ENCODE data around the gene ATP9B. TPM values are rescaled to one million over a fixed set of nuclear protein-coding genes. Genes with fewer than 3 reads are reported as not detected.

The ATP9B gene
- total RNA-seq, 3 donors from 2014 or later (not counting 1 experiment from before 2014, with no cell fraction given), result 66.0 to 78.9 (median 68.0) TPM

DNA sequence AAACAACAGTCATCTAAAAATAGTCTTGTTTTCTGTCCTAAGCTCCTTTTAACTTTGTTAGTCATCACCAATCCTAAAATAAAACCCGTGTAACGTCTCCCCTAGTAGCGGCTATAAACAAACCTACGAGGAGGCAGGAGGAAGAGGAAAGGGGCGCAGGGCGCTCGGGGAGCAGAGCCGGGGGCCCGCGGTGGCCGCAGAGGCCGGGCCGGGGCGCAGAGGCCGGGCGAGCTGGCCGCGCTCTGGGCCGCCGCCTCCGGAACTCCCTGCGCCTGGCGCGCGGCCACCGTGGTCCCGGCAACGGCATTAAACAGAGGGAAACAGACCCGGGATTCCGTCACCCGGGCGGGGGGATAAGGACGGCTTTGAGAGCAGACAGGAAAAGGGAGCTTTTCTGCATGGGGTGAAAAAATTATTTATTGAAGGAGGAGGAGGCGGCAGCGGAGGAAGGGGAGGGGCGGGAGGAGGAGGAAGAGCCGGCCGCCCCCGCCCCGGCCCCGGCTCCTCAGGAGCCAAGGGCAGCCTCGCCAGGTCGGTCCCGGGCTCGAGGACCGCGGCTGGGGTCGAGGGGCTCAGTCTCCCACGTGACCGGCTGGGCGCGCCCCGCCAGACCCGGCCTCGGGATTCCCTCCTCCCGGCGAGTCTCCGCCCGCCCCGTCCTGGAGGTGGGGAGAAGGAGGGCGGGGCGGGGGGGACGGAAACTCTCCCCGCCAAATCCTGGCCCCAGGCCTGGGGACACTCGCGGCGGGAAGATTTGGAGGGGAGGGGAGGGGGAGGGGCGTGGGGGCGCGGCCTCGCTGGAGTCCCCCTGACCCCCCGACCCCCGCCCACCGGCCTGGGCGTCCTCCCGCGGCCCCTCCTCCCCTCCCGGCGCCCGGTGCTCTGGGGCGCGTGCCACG, 324.7 kb downstream of the ATP9B start:
- TF ChIP-seq, protein P1, sequence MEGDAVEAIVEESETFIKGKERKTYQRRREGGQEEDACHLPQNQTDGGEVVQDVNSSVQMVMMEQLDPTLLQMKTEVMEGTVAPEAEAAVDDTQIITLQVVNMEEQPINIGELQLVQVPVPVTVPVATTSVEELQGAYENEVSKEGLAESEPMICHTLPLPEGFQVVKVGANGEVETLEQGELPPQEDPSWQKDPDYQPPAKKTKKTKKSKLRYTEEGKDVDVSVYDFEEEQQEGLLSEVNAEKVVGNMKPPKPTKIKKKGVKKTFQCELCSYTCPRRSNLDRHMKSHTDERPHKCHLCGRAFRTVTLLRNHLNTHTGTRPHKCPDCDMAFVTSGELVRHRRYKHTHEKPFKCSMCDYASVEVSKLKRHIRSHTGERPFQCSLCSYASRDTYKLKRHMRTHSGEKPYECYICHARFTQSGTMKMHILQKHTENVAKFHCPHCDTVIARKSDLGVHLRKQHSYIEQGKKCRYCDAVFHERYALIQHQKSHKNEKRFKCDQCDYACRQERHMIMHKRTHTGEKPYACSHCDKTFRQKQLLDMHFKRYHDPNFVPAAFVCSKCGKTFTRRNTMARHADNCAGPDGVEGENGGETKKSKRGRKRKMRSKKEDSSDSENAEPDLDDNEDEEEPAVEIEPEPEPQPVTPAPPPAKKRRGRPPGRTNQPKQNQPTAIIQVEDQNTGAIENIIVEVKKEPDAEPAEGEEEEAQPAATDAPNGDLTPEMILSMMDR (IDR thresholded peaks at IDR 0.05), result no peak
- peak; percentile 14 to 31 (median 17) for ATAC-seq
- under 1% methylated on average over 72 of the region's 83 CpGs for WGBS (ENCODE audit: insufficient coverage)
- Mint-ChIP-seq H3K9me3 (no peaks in the 10 kb centered on the region), H3K4me1 (peaks cover 10 to 22% of the 10 kb centered on the region in 2 donors), H3K4me3 (peak overlapping the region; percentile 89), H3K36me3 (no peaks in the 10 kb centered on the region), H3K27ac (peak overlapping the region; percentile 38 to 90), H3K27me3 (ENCODE audit: low read depth in 2 of 2) (peaks cover 38 to 40% of the 10 kb centered on the region in 2 donors)
- Histone ChIP-seq H3K36me3 (ENCODE audit: control insufficient read depth, insufficient read depth, low read length) (no peaks in the 10 kb centered on the region), H3K27me3 (ENCODE audit: control insufficient read depth, insufficient read depth, low read length) (peaks cover 37% of the 10 kb centered on the region), H3K27ac (ENCODE audit: low read length) (no peak overlapping the region), H3K4me3 (ENCODE audit: low read length) (peak overlapping the region; percentile 36), H3K4me1 (ENCODE audit: control insufficient read depth, insufficient read depth, low read length) (peaks cover 44% of the 10 kb centered on the region), H3K9me3 (ENCODE audit: control insufficient read depth, insufficient read depth, low read length) (no peaks in the 10 kb centered on the region)
- peak; percentile 17 to 66 for DNase-seq
- intact Hi-C loops (cut with micrococcal nuclease), result loop anchor here (5.0 kb wide), 1 partner anchor 237 kb away; no protein-coding TSS in a partner anchor

DNA sequence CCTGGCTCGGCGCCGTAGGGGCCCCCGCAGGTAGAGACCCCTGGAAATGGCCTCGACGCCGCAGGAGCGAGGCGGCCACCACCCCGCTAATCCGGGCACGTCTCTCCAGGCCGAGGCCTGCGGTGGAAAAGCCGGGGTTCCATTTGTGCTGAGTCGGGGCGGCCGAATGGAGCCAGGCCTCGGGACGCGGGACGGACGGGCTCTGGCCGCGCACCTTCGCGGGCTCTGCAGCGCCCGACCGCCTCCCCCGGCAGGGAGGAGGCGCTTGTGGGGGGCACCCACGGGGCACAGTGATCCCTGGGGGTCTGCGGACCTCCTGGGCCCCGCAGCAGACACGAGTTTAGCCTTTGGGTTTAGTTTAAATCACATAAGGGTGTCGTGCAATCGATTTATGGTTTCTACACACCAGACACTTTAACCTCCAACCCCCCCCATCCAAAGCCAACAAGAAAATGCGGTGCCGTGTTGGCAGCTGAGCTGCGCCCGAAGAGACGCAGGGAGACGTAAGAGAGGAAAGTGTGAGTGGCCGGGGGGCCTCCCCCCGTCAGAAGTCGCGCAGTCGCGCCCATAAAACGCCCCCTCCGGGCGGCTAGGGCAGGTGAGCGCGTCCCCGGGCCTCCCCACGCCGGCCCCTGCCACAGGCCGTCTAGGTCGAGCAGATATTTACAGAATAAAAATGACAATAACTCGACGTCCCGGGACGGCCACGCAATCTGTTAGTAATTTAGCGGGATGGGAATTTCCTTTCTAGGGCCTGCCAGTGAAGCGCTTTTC, 325.5 kb downstream of the ATP9B start:
- peaks cover 31 to 33% of the 10 kb centered on the region in 2 donors for H3K27me3 Mint-ChIP-seq (ENCODE audit: low read depth in 2 of 2)

DNA sequence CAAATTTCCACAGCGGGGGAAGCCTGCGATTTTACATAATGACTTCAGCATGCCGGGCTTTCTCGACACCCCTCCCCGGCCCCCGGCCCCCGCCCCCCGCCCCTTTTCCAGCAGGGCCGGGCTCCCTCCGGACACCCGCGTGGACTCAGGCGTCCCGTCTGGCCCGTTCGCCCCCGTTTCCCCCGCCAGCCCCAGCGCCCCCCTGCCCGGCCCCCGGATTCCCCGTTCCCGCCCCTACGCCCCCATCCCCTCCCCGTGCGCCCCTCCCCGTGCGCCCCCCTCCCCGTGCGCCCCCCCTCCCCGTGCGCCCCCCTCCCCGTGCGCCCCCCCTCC, 326.1 kb downstream of the ATP9B start:
- H3K27ac ChIP-seq (ENCODE audit: low read length), result no peak overlapping the region
- peak overlapping the region in 1 of 2 donors; percentile 75 for H3K27ac Mint-ChIP-seq
- peaks cover 51% of the 10 kb centered on the region for H3K4me1 ChIP-seq (ENCODE audit: control insufficient read depth, insufficient read depth, low read length)

More for the DNA sequence above, 325.5 kb downstream of the ATP9B start:
- peak overlapping the region; percentile 79 for H3K4me3 Mint-ChIP-seq
- peak overlapping the region; percentile 31 to 75 for H3K27ac Mint-ChIP-seq
- H3K4me1 ChIP-seq (ENCODE audit: control insufficient read depth, insufficient read depth, low read length), result peaks cover 51% of the 10 kb centered on the region
- H3K4me3 ChIP-seq (ENCODE audit: low read length), result peak overlapping the region; percentile 11
- no peaks in the 10 kb centered on the region for H3K9me3 Mint-ChIP-seq
- DNase-seq (peak; percentile 56 to 77), ATAC-seq (peak; percentile 31 to 52 (median 46))
- H3K27me3 ChIP-seq (ENCODE audit: control insufficient read depth, insufficient read depth, low read length), result peaks cover 32% of the 10 kb centered on the region
- no peak overlapping the region for H3K27ac ChIP-seq (ENCODE audit: low read length)
- no peaks in the 10 kb centered on the region for H3K9me3 ChIP-seq (ENCODE audit: control insufficient read depth, insufficient read depth, low read length)
- WGBS (ENCODE audit: insufficient coverage), result under 1% methylated on average over 62 of the region's 67 CpGs
- intact Hi-C loops (cut with micrococcal nuclease), result loop anchor here (5.0 kb wide), 1 partner anchor 237 kb away; no protein-coding TSS in a partner anchor
- H3K36me3 ChIP-seq (ENCODE audit: control insufficient read depth, insufficient read depth, low read length), result no peaks in the 10 kb centered on the region
- H3K36me3 Mint-ChIP-seq, result no peaks in the 10 kb centered on the region
- peaks cover 14 to 28% of the 10 kb centered on the region in 2 donors for H3K4me1 Mint-ChIP-seq
- TF ChIP-seq, protein P1 (IDR thresholded peaks at IDR 0.05), result no peak

More for the DNA sequence above, 326.1 kb downstream of the ATP9B start:
- Mint-ChIP-seq H3K9me3 (no peaks in the 10 kb centered on the region), H3K4me1 (peaks cover 14 to 28% of the 10 kb centered on the region in 2 donors), H3K4me3 (peak overlapping the region; percentile 79), H3K36me3 (no peaks in the 10 kb centered on the region), H3K27me3 (ENCODE audit: low read depth in 2 of 2) (peaks cover 26 to 31% of the 10 kb centered on the region in 2 donors)
- H3K9me3 ChIP-seq (ENCODE audit: control insufficient read depth, insufficient read depth, low read length), result no peaks in the 10 kb centered on the region
- no peak overlapping the region for H3K4me3 ChIP-seq (ENCODE audit: low read length)
- intact Hi-C loops (cut with micrococcal nuclease), result no loop called here
- 2% methylated on average over 8 of the region's 34 CpGs for WGBS (ENCODE audit: insufficient coverage)
- TF ChIP-seq, protein P1 (IDR thresholded peaks at IDR 0.05), result no peak
- peaks cover 30% of the 10 kb centered on the region for H3K27me3 ChIP-seq (ENCODE audit: control insufficient read depth, insufficient read depth, low read length)
- H3K36me3 ChIP-seq (ENCODE audit: control insufficient read depth, insufficient read depth, low read length), result no peaks in the 10 kb centered on the region
- ATAC-seq (no peak), DNase-seq (no peak)

Data from natural killer cell (primary cell).